Measurements from ENCODE around the gene CHST4. TPM values are rescaled to one million over a fixed set of nuclear protein-coding genes. Genes with fewer than 3 reads are reported as not detected.

Gene CHST4
- total and polyA plus RNA-seq, 9 of the 15 experiments (the other 6 are each of a cell fraction or from before 2014, with no cell fraction given) = 0.07 TPM; not detected in 8

DNA sequence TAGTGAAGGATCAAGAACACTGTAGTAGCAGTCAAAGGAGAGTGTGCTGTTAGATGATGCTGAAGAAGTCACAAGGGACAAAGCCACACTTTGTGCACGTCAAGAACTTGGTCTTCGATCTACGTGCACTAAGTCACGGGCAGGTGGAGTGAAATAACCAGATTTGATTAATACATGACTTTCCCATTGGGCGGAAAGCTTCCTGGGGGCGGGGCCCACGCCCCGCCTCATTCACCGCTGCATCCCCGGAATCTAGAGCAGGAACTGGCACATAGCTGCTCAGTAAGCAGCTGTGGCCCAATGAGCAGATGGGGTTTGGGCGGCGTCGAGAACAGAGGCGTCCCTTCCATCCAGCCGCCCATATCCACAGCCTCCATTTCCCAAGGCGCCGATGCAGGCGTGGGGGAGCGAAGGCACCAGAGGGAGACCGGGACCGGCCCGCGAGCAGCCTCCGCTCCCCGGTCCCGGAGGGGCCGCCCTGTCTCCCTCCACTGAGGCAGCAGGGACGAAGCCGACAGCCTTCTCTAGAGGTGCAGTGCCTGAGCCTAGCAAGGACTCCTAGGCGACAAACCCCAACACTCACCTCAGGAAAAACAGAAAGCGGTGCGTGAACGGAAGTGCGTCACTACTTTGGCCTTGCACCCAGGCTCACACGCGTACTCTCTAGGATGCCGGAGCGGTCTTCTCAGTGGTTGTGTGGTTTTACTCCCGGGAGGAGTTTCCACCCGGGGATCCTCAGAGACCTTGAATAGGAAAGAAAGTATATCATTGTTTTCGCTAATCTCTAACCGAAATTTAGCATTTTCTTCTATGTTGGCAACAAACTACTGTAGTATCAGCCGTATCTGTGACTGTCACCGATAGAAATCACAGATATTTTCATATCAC lies 42.0 kb upstream of the CHST4 start (continued):
- TF ChIP-seq, protein P1, sequence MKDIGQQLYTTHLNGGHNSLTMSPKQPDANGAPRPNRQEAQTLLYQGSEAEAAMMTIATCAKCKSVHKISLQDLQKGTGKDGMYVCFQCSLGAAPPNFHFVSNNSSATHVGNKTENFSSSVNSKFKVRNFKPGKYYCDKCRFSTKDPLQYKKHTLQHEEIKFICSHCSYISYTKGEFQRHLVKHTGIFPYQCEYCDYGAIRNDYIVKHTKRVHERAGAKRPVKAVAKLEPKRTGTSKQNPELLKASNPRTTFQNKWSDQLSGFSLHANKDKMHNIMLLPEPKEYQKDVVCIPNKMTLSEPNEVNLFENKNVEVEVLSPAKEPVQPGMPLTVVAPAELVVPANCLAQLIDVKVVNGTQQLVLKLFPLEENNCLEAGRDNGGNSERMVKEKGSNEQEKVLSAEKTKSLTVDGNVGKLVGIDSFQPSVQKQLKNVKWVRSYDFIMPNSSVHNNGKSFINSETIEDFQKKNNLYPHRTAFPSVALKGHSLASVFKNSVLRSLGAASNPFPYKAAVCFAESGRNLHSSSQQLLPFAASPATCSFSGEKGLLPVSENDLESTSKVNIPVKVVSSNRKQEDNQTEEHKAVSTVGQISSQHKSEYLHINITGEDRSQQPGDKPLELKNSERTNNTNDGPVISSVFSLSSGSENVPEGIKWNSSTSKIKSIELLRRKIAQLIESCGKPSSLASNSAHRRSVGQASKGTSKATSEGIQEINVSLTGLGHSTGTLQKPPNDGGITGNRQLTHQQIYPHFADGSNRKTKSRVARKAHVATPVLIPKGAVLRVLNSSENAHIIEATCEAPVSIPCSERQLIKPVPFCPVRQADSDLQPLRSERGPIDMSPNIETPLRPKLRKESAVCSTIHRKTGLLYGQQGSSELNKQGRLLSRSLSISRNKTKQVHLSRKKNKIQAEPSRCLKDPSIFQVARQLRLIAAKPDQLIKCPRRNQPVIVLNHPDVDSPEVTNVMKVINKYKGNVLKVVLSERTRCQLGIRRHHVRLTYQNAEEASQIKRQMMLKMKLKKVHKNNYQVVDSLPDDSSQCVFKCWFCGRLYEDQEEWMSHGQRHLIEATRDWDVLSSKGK (CRISPR knock-in tag; IDR thresholded peaks at IDR 0.05) = no peak
- TF ChIP-seq, protein P2, sequence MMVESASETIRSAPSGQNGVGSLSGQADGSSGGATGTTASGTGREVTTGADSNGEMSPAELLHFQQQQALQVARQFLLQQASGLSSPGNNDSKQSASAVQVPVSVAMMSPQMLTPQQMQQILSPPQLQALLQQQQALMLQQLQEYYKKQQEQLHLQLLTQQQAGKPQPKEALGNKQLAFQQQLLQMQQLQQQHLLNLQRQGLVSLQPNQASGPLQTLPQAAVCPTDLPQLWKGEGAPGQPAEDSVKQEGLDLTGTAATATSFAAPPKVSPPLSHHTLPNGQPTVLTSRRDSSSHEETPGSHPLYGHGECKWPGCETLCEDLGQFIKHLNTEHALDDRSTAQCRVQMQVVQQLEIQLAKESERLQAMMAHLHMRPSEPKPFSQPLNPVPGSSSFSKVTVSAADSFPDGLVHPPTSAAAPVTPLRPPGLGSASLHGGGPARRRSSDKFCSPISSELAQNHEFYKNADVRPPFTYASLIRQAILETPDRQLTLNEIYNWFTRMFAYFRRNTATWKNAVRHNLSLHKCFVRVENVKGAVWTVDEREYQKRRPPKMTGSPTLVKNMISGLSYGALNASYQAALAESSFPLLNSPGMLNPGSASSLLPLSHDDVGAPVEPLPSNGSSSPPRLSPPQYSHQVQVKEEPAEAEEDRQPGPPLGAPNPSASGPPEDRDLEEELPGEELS (CRISPR knock-in tag; IDR thresholded peaks at IDR 0.05; ENCODE audit: borderline replicate concordance) = no peak
- no peak for TF ChIP-seq MYNN (IDR thresholded peaks at IDR 0.05)
- no peak for TF ChIP-seq MYNN (CRISPR knock-in tag; IDR thresholded peaks at IDR 0.05)
- no peak for TF ChIP-seq HMG20A (CRISPR knock-in tag; conservative IDR thresholded peaks at IDR 0.05)
- TF ChIP-seq NR4A1 (CRISPR knock-in tag; IDR thresholded peaks at IDR 0.05) = 0 out of 2 replicates have a peak, but pooled peaks have one; percentile 28
- no peak for TF ChIP-seq NR4A1 (tag; IDR thresholded peaks at IDR 0.05)
- TF ChIP-seq ZNF584 (CRISPR knock-in tag; IDR thresholded peaks at IDR 0.05; ENCODE audit: low read depth) = no peak
- no peak for TF ChIP-seq TFAM (CRISPR knock-in tag; conservative IDR thresholded peaks at IDR 0.05)
- TF ChIP-seq, protein P3, sequence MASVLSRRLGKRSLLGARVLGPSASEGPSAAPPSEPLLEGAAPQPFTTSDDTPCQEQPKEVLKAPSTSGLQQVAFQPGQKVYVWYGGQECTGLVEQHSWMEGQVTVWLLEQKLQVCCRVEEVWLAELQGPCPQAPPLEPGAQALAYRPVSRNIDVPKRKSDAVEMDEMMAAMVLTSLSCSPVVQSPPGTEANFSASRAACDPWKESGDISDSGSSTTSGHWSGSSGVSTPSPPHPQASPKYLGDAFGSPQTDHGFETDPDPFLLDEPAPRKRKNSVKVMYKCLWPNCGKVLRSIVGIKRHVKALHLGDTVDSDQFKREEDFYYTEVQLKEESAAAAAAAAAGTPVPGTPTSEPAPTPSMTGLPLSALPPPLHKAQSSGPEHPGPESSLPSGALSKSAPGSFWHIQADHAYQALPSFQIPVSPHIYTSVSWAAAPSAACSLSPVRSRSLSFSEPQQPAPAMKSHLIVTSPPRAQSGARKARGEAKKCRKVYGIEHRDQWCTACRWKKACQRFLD (CRISPR knock-in tag; IDR thresholded peaks at IDR 0.05) = 0 out of 2 replicates have a peak, but pooled peaks have one; percentile 35
- TF ChIP-seq PCBP2 (IDR thresholded peaks at IDR 0.05; ENCODE audit: low read depth, low read length, poor library complexity, severe bottlenecking) = no peak
- TF ChIP-seq ZNF77 (CRISPR knock-in tag; IDR thresholded peaks at IDR 0.05) = no peak
- no peak for TF ChIP-seq ZC3H11A (IDR thresholded peaks at IDR 0.05; ENCODE audit: low read depth, low read length)
- 0 out of 2 replicates have a peak, but pooled peaks have one; percentile 26 for TF ChIP-seq ZNF431 (CRISPR knock-in tag; IDR thresholded peaks at IDR 0.05)
- TF ChIP-seq ZNF766 (CRISPR knock-in tag; conservative IDR thresholded peaks at IDR 0.05) = 0 out of 2 replicates have a peak, but pooled peaks have one; percentile 58
- TF ChIP-seq GTF2A2 (tag; IDR thresholded peaks at IDR 0.05) = no peak
- no peak for TF ChIP-seq NFIX (CRISPR knock-in tag; IDR thresholded peaks at IDR 0.05; ENCODE audit: low read depth)
- TF ChIP-seq KDM2B (CRISPR knock-in tag; IDR thresholded peaks at IDR 0.05) = no peak
- TF ChIP-seq ZNF551 (CRISPR knock-in tag; IDR thresholded peaks at IDR 0.05) = no peak
- TF ChIP-seq CXXC5 (CRISPR knock-in tag; IDR thresholded peaks at IDR 0.05) = peak; percentile 46; the same call in 1 of the 2 replicates
- no peak for TF ChIP-seq ZZZ3 (IDR thresholded peaks at IDR 0.05)
- TF ChIP-seq SRSF9 (IDR thresholded peaks at IDR 0.05; ENCODE audit: borderline replicate concordance, low read depth, low read length) = no peak

Data from K562 (cell line).